ENCODE measurements around the gene RAD23B. TPM values are rescaled to one million over a fixed set of nuclear protein-coding genes. Genes with fewer than 3 reads are reported as not detected.

RAD23B gene
- total and polyA plus RNA-seq, 5 donors: 47.5 to 95.0 (median 89.5) TPM

DNA sequence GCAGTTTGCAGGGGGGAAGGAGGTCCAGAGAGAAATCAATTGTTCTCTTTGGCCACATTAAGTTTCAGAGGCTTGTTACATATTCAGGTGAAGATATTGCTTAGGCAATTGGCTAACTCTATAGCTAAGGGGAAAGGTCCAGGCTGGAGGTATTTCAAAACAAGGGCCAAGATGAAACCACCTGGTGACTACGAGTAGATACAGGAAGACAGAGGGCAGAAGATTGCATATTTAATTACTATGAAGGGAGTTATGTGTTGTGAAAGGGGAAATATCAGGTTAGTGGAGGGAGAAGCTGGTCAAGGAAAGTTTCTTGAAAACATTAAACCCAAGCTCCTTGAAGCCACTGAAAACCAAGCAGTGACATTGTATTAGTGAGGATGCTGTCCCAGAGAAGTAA is 1.9 kb upstream of the RAD23B start:
- Histone ChIP-seq H3K27ac (ENCODE audit: low read length) (no peak overlapping the region), H3K9me3 (ENCODE audit: control insufficient read depth, low read length) (no peaks in the 10 kb centered on the region), H3K27me3 (ENCODE audit: control insufficient read depth, insufficient read depth) (no peaks in the 10 kb centered on the region), H3K4me3 (ENCODE audit: low read length) (no peak overlapping the region), H3K4me1 (ENCODE audit: control insufficient read depth, insufficient read depth, low read length) (no peaks in the 10 kb centered on the region)
- intact Hi-C loops (cut with DNase I): loop anchor here in 1 of 4 donors (10.0 kb wide), 1 partner anchor 54 kb away; no protein-coding TSS in a partner anchor
- ATAC-seq (no peak), DNase-seq (no peak)
- WGBS: 67% methylated on average over 1 of the region's 1 CpG

DNA sequence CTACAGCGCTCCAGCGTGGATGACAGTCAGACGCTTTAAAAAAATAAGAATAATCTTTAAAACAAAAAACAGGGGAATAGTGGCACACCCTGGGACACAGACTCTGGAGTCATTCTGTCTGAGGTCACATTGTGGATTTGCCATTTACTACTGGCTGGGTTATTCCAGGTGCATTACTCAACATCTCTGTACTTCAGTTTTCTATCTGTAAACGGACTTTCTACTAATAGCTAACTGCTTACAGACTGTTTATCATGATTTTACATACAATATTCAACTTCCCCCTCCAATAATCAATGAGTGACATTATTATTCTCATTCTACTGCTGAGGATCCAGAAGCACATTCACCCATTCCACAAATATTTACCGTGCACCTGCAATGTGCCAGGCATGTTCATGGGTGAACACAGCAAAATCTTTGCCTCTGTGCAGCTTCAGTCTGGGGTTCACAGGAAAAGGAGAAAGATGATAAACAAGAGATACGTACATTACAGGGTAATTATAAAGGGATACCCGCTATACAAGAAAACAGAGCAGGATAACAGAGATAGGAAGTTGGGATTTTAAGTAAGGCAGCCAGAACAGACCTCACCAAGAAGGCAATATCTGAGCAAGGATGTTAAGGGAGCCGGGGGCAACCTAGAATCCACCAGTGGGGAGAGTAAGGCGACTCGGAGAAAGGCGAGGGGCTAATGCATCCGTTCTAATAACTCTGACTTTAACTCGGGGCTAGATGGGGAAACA is 984 bp upstream of the RAD23B start:
- ATAC-seq (peak in 1 of 2 donors; percentile 3), DNase-seq (no peak)
- 31% methylated on average over 13 of the region's 13 CpGs for WGBS
- no peaks in the 10 kb centered on the region for H3K27me3 ChIP-seq (ENCODE audit: control insufficient read depth, insufficient read depth)
- no peaks in the 10 kb centered on the region for H3K4me1 ChIP-seq (ENCODE audit: control insufficient read depth, insufficient read depth, low read length)
- no peaks in the 10 kb centered on the region for H3K9me3 ChIP-seq (ENCODE audit: control insufficient read depth, low read length)
- intact Hi-C loops (cut with DNase I): loop anchor here in 1 of 4 donors (10.0 kb wide), 1 partner anchor 53 kb away; no protein-coding TSS in a partner anchor
- peak overlapping the region; percentile 46 for H3K27ac ChIP-seq (ENCODE audit: low read length)
- peak overlapping the region; percentile 51 for H3K4me3 ChIP-seq (ENCODE audit: low read length)

DNA sequence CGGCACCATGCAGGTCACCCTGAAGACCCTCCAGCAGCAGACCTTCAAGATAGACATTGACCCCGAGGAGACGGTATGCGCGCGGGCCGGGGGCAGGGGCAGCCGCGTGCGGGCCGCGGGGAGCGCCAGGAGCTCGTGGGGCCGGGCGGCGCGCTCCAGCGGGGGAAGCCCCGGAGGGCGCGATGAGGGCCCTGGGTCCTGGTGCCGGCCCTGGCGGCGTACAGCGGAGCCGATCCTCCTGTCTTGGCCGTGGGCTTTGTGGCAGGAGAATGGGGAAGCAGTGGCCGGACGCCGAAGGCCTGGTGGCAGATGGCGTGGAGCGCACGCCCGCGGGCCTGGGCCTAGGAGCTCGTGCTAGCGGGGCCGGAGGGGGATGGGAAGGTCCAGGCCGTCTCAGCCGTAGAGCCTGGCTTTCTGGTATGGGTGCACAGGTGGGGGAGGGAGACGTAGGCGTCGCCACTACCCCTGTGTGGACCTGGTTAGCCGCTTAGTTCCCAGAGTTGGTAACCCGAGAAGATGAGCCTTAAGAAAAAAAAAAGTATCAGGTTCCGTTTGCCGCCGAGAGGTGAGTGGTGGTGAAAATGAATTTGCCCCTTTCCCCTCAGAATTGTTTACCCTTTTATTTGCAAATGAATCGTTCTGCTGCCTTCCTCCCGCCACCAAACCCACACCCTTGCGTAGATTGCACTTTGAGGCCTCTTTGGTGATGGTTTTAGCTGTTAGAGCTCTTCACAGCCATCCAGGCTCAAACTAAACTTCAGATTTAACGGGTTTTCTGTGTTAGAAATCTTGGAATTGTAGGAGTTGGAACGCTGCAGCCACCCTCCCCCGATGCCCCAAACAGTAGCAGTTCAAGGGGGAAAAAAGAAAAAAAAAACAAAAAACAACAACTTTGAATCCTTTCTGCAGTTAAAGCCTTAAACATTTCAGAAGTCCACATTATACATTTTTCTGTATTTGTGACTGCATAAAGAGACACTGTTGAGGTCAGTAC is 841 bp downstream of the RAD23B start:
- under 1% methylated on average over 55 of the region's 55 CpGs for WGBS
- ATAC-seq (peak; percentile 45 to 48), DNase-seq (peak; percentile 68 to 89 (median 88))
- Histone ChIP-seq H3K27ac (ENCODE audit: low read length) (peak overlapping the region; percentile 94), H3K4me1 (ENCODE audit: control insufficient read depth, insufficient read depth, low read length) (peaks cover 2% of the 10 kb centered on the region), H3K4me3 (ENCODE audit: low read length) (peak overlapping the region; percentile 76), H3K27me3 (ENCODE audit: control insufficient read depth, insufficient read depth) (no peaks in the 10 kb centered on the region), H3K9me3 (ENCODE audit: control insufficient read depth, low read length) (no peaks in the 10 kb centered on the region)
- intact Hi-C loops (cut with DNase I): loop anchor here in 1 of 4 donors (10.0 kb wide), 1 partner anchor 51 kb away; no protein-coding TSS in a partner anchor

DNA sequence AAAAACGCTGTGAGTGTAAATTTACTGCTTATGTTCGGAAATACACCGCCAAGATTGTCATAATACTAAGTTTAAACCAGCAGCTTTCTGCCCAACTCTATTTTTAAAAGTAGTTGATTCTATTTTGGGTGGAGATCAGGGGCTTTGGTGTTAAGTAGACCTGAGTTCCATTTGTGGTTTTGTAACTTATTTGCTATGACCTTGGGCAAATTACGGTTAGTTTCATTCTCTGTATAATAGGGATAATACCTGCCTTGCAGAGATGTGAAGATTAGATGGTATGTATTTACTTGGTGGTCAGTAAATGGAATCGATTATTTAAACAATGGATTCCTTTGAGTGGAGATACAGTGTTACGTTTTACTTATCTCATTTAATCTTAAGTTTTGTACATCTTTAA is 1.6 kb downstream of the RAD23B start:
- peaks cover 2% of the 10 kb centered on the region for H3K4me1 ChIP-seq (ENCODE audit: control insufficient read depth, insufficient read depth, low read length)
- WGBS: 4% methylated on average over 6 of the region's 6 CpGs
- peak overlapping the region; percentile 76 for H3K4me3 ChIP-seq (ENCODE audit: low read length)
- ATAC-seq: no peak
- H3K9me3 ChIP-seq (ENCODE audit: control insufficient read depth, low read length): no peaks in the 10 kb centered on the region
- intact Hi-C loops (cut with DNase I): loop anchor here in 2 of 4 donors (5.0 to 10.0 kb wide), 2 partner anchors 38 to 50 kb away; no protein-coding TSS in a partner anchor
- H3K27ac ChIP-seq (ENCODE audit: low read length): no peak overlapping the region
- H3K27me3 ChIP-seq (ENCODE audit: control insufficient read depth, insufficient read depth): no peaks in the 10 kb centered on the region
- DNase-seq: no peak

DNA sequence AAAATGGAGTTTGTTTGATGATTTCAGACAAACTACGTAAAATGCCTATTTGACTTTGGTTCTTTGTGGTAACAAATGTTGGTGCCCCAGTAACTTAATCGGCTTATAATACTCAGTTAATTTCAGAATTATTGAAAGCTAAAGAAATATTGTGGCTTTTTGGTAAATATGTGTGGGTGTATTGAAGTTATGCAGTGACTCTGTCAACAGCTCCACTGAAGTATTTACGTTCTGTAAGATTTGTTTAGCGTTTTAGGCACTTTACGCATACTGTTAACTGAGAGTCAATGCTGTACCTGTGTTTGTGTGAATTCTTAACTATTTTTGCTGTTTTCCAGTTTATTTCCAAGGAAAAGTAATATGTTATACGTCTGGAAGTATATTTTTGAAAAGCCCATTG is 2.2 kb downstream of the RAD23B start:
- H3K27ac ChIP-seq (ENCODE audit: low read length): no peak overlapping the region
- ATAC-seq (no peak), DNase-seq (no peak)
- 16% methylated on average over 6 of the region's 6 CpGs for WGBS
- intact Hi-C loops (cut with DNase I): loop anchor here in 2 of 4 donors (5.0 to 10.0 kb wide), 2 partner anchors 37 to 50 kb away; no protein-coding TSS in a partner anchor
- H3K4me3 ChIP-seq (ENCODE audit: low read length): peak overlapping the region; percentile 76
- H3K27me3 ChIP-seq (ENCODE audit: control insufficient read depth, insufficient read depth): no peaks in the 10 kb centered on the region
- peaks cover 2% of the 10 kb centered on the region for H3K4me1 ChIP-seq (ENCODE audit: control insufficient read depth, insufficient read depth, low read length)
- no peaks in the 10 kb centered on the region for H3K9me3 ChIP-seq (ENCODE audit: control insufficient read depth, low read length)

DNA sequence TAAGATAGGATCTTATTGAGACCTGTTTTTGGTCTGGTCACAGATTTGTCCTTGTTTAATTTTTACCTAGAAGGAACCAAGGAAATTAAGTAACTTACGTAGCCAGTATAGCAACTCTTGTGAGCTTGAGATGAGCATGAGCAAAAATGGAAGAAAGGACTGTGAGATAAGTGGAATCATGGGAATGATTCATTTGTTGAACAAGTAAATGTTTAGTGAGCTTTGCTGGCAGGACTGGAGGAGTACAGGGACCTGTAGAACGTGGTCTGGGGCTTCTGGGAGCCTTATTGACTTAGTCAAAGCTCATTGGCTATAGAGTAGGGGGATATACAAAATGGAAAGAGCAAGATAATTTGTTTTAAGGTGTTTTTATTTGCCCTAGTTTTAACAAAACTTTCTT is 3.0 kb downstream of the RAD23B start:
- no peak overlapping the region for H3K27ac ChIP-seq (ENCODE audit: low read length)
- no peak for ATAC-seq
- H3K27me3 ChIP-seq (ENCODE audit: control insufficient read depth, insufficient read depth): no peaks in the 10 kb centered on the region
- no peak for DNase-seq
- 49% methylated on average over 2 of the region's 2 CpGs for WGBS
- intact Hi-C loops (cut with DNase I): loop anchor here in 2 of 4 donors (5.0 to 10.0 kb wide), 2 partner anchors 36 to 49 kb away; no protein-coding TSS in a partner anchor
- H3K9me3 ChIP-seq (ENCODE audit: control insufficient read depth, low read length): no peaks in the 10 kb centered on the region
- H3K4me1 ChIP-seq (ENCODE audit: control insufficient read depth, insufficient read depth, low read length): peaks cover 2% of the 10 kb centered on the region
- H3K4me3 ChIP-seq (ENCODE audit: low read length): peak overlapping the region; percentile 76

DNA sequence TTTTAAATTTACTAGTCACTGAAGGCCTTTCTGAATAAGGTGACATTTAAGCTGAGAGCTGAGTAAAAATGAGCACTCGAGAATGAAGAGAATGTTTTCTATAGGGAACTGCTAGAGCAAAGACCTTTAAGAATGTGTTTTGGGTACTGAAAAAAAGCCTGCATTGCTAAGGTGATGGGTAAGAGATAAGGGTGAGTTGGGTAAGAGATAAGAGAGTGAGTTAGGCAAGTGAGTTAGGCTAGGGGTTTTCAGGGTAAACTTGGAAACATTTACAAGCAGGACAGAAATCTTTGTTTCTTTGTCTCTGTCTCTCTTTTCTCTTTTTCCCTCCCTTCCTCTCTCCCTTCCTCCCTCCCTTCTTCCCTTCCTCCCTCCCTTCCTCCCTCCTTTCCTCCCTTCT is 5.6 kb downstream of the RAD23B start:
- intact Hi-C loops (cut with DNase I): loop anchor here in 2 of 4 donors (5.0 to 10.0 kb wide), 2 partner anchors 34 to 46 kb away; no protein-coding TSS in a partner anchor
- Histone ChIP-seq H3K4me1 (ENCODE audit: control insufficient read depth, insufficient read depth, low read length) (peaks cover 4% of the 10 kb centered on the region), H3K27ac (ENCODE audit: low read length) (no peak overlapping the region), H3K4me3 (ENCODE audit: low read length) (no peak overlapping the region), H3K9me3 (ENCODE audit: control insufficient read depth, low read length) (no peaks in the 10 kb centered on the region), H3K27me3 (ENCODE audit: control insufficient read depth, insufficient read depth) (no peaks in the 10 kb centered on the region)
- no peak for DNase-seq
- WGBS: 83% methylated on average over 1 of the region's 1 CpG
- no peak for ATAC-seq

- no peak for ATAC-seq
- H3K4me3 ChIP-seq (ENCODE audit: low read length): no peak overlapping the region
- WGBS: 62% methylated on average over 7 of the region's 7 CpGs
- no peaks in the 10 kb centered on the region for H3K9me3 ChIP-seq (ENCODE audit: control insufficient read depth, low read length)
- no peaks in the 10 kb centered on the region for H3K27me3 ChIP-seq (ENCODE audit: control insufficient read depth, insufficient read depth)
- no peak overlapping the region for H3K27ac ChIP-seq (ENCODE audit: low read length)
- intact Hi-C loops (cut with DNase I): no loop called here
- H3K4me1 ChIP-seq (ENCODE audit: control insufficient read depth, insufficient read depth, low read length): peaks cover 10% of the 10 kb centered on the region
- DNase-seq: no peak
Observed at GRCh38 chr9:107290619-107291018, 7.5 kb downstream of the RAD23B start.

DNA sequence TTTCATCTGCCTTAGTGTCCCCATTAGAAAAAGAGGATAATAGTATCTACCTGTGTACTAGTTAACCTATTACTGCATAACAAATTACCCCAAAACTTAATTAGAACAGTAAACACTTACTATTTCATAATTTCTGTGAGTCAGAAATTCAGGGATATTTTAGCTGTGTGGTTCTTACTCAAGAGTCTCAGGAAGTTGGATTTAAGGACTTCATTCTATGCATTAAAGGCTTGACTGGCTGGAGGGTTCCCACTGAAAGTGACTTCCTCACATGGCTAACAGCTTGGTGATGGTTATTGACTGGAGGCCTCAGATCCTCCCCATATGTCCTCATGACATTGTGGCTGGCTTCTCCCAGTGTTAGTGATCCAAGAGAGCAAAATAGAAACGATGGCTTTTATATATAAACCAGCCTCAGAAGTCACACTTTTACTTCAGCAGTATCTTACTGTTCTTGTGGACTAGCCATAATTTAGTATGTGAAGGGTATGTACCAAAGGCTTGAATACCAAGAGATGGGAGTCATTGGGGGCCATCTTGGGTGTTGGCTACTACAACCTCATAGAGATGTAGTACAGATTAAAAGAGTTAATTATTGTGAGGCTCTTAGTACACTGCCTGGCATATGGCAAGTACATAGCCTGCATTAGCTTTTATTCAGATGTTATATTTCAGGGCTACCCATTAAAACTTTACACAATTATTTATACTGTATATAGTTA is 9.9 kb downstream of the RAD23B start:
- intact Hi-C loops (cut with DNase I): no loop called here
- peak in 1 of 2 donors; percentile 19 for ATAC-seq
- Histone ChIP-seq H3K4me1 (ENCODE audit: control insufficient read depth, insufficient read depth, low read length) (peaks cover 10% of the 10 kb centered on the region), H3K27ac (ENCODE audit: low read length) (no peak overlapping the region), H3K4me3 (ENCODE audit: low read length) (no peak overlapping the region), H3K9me3 (ENCODE audit: control insufficient read depth, low read length) (no peaks in the 10 kb centered on the region), H3K27me3 (ENCODE audit: control insufficient read depth, insufficient read depth) (no peaks in the 10 kb centered on the region)
- 73% methylated on average over 1 of the region's 1 CpG for WGBS
- DNase-seq: no peak

DNA sequence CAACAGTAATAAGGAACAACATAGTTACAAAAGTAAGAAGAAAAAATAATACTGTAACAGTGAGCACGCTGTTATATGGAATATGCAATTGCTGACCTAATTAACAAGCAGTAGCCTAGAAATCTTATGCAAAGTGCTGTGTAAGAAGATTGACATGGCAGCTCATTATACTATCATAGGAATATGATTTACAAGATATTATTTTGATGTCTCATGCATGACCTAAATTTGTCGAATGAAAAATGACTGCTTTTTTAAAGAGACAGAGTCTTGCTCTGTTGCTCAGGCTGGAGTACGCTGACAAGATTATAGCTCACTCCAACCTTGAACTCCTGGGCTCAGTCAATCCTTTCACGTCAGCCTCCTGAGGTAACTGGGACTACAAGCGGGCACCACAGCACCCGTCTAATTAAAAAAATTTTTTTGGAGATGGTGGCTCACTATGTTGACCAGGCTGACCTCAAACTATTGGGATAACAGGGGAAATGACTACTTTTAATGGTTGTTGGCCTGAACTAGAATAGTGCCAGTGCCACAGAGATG is 10.5 kb downstream of the RAD23B start:
- no peak overlapping the region for H3K27ac ChIP-seq (ENCODE audit: low read length)
- ATAC-seq (no peak), DNase-seq (no peak)
- no peaks in the 10 kb centered on the region for H3K27me3 ChIP-seq (ENCODE audit: control insufficient read depth, insufficient read depth)
- intact Hi-C loops (cut with DNase I): no loop called here
- no peaks in the 10 kb centered on the region for H3K9me3 ChIP-seq (ENCODE audit: control insufficient read depth, low read length)
- H3K4me3 ChIP-seq (ENCODE audit: low read length): no peak overlapping the region
- WGBS: 90% methylated on average over 6 of the region's 6 CpGs
- H3K4me1 ChIP-seq (ENCODE audit: control insufficient read depth, insufficient read depth, low read length): peaks cover 8% of the 10 kb centered on the region
